Glutamatergic neuron (in vitro differentiated cells): ENCODE data around the gene RNF150. TPM values are rescaled to one million over a fixed set of nuclear protein-coding genes. Genes with fewer than 3 reads are reported as not detected.

ENCODE experiments used
- DNase-seq: peaks from one replicate; pipeline ENCODE4 v3.0.0; 2022
- H3K27ac Mint-ChIP-seq: one replicate; pipeline ENCODE4 v1.8.0; 2020; ENCODE audit warnings: mild to moderate bottlenecking, mixed read lengths, inconsistent platforms; ENCODE audit not compliant: unreplicated experiment
- H3K27me3 Mint-ChIP-seq: one replicate; pipeline ENCODE4 v1.8.0; 2020; ENCODE audit warnings: mild to moderate bottlenecking, moderate library complexity, mixed read lengths, inconsistent platforms; ENCODE audit not compliant: unreplicated experiment
- H3K36me3 Mint-ChIP-seq: one replicate; pipeline ENCODE4 v1.8.0; 2020; ENCODE audit warnings: mild to moderate bottlenecking, mixed read lengths, inconsistent platforms; ENCODE audit not compliant: unreplicated experiment
- H3K4me1 Mint-ChIP-seq: one replicate; pipeline ENCODE4 v1.8.0; 2020; ENCODE audit warnings: mild to moderate bottlenecking, low read depth, mixed read lengths, inconsistent platforms; ENCODE audit not compliant: unreplicated experiment
- H3K4me3 Mint-ChIP-seq: one replicate; pipeline ENCODE4 v1.8.0; 2020; ENCODE audit warnings: mild to moderate bottlenecking, mixed read lengths, inconsistent platforms; ENCODE audit not compliant: unreplicated experiment
- H3K9me3 Mint-ChIP-seq: one replicate; pipeline ENCODE4 v1.8.0; 2020; ENCODE audit warnings: mild to moderate bottlenecking, moderate library complexity, mixed read lengths, inconsistent platforms; ENCODE audit not compliant: unreplicated experiment
- total RNA-seq: library from RNA; stranded (reverse); fragmentation: NEBNext Ultra II Directional; extraction: Animal tissue kit (Norgen Biotek cat#: 25700); gene quantifications from one replicate; pipeline ENCODE4 v1.2.1, GENCODE V29; 2021; ENCODE audit not compliant: unreplicated experiment
- TF ChIP-seq, protein P1 (sequence below): fragments of 200-600 bp; sonication (generic); IDR thresholded peaks from one replicate; pipeline ENCODE4 v1.5.0; 2021; ENCODE audit not compliant: partially characterized antibody, unreplicated experiment

RNF150 gene
- total RNA-seq, 1 donor from 2014 or later = 23.3 TPM

DNA sequence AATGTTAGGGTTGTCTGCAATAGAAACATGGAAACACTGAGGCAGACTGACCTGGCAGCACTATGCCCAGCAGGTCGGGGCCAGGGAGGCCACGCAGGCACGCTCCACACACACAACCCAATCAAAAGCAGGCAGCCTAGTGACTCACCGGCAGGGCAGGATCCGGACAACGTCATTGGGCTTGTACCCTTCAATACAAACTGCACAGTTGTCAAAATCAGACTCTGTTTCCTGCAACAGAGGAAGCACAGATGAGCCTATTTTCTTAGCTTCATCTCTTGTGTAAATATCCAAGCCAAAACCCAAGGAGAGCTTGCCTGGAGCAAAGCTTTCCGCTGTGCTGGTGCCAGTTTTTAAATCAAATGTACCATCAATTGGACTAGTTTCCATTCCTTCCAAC, 185.8 kb downstream of the RNF150 start:
- Mint-ChIP-seq H3K36me3 (no peaks in the 10 kb centered on the region), H3K27ac (no peak overlapping the region)
- DNase-seq = no peak

DNA sequence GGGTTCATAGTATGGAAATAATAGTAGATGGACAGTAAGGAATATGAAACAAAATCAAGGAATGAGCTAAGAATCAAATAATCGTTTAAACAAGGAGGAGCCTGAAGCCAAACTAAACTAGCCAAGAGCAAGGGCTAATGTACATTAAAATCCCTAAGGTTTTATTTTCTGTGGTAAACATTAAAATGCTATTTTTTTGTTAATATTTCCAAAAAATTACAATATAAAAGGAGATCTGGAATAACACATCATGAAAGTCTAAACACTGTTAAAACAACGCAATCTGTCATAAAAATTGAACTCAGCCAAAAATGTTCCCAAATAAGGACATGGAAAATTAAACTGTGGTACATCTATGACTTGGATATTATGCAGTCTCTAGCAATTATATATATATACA, 188.2 kb downstream of the RNF150 start:
- H3K9me3 Mint-ChIP-seq = no peaks in the 10 kb centered on the region
- H3K36me3 Mint-ChIP-seq = no peaks in the 10 kb centered on the region
- TF ChIP-seq, protein P1, sequence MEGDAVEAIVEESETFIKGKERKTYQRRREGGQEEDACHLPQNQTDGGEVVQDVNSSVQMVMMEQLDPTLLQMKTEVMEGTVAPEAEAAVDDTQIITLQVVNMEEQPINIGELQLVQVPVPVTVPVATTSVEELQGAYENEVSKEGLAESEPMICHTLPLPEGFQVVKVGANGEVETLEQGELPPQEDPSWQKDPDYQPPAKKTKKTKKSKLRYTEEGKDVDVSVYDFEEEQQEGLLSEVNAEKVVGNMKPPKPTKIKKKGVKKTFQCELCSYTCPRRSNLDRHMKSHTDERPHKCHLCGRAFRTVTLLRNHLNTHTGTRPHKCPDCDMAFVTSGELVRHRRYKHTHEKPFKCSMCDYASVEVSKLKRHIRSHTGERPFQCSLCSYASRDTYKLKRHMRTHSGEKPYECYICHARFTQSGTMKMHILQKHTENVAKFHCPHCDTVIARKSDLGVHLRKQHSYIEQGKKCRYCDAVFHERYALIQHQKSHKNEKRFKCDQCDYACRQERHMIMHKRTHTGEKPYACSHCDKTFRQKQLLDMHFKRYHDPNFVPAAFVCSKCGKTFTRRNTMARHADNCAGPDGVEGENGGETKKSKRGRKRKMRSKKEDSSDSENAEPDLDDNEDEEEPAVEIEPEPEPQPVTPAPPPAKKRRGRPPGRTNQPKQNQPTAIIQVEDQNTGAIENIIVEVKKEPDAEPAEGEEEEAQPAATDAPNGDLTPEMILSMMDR = no peak
- H3K27ac Mint-ChIP-seq = no peak overlapping the region
- H3K27me3 Mint-ChIP-seq = no peaks in the 10 kb centered on the region
- H3K4me1 Mint-ChIP-seq = no peaks in the 10 kb centered on the region
- DNase-seq = no peak
- H3K4me3 Mint-ChIP-seq = no peak overlapping the region

More for the DNA sequence above, 185.8 kb downstream of the RNF150 start:
- no peak overlapping the region for H3K4me3 Mint-ChIP-seq
- H3K27me3 Mint-ChIP-seq = no peaks in the 10 kb centered on the region
- TF ChIP-seq, protein P1 = no peak
- H3K4me1 Mint-ChIP-seq = no peaks in the 10 kb centered on the region
- no peaks in the 10 kb centered on the region for H3K9me3 Mint-ChIP-seq

DNA sequence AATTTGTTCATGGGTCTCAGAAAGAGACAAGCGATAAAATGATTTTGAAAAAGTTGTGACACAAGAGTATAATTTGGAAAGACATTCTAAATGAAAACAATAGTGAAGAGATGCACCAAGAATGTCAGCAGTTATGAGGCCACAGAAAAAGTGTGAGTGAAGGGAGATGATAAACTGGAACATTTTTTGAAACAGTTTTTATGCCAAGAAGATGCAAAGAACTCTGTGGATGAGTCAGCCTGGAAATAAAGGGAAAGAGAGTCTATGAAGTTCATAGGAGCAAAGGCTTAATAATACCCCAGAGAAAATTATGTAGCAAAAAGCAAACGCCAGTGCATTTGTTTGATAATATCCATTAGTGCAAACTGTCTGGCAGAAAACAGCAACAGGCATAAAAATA, 188.7 kb downstream of the RNF150 start:
- TF ChIP-seq, protein P1 = no peak
- Mint-ChIP-seq H3K9me3 (no peaks in the 10 kb centered on the region), H3K27me3 (no peaks in the 10 kb centered on the region), H3K36me3 (no peaks in the 10 kb centered on the region), H3K27ac (no peak overlapping the region), H3K4me1 (no peaks in the 10 kb centered on the region), H3K4me3 (no peak overlapping the region)
- no peak for DNase-seq

DNA sequence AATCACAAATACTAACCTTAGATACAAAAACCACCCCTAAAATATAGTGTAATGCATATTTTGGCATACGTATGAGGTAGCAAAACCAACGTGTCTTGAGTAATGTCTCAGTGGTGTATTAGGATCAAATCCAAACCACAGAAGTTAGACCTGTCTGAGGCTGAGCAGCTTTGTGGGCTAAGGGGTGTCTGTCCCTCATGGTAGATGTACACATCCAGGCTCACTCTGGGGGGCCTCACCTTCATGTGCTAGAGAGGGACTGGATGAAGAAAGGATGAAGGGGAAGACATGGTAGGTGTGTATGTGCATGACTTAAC, 189.1 kb downstream of the RNF150 start:
- no peak overlapping the region for H3K27ac Mint-ChIP-seq
- DNase-seq = no peak

DNA sequence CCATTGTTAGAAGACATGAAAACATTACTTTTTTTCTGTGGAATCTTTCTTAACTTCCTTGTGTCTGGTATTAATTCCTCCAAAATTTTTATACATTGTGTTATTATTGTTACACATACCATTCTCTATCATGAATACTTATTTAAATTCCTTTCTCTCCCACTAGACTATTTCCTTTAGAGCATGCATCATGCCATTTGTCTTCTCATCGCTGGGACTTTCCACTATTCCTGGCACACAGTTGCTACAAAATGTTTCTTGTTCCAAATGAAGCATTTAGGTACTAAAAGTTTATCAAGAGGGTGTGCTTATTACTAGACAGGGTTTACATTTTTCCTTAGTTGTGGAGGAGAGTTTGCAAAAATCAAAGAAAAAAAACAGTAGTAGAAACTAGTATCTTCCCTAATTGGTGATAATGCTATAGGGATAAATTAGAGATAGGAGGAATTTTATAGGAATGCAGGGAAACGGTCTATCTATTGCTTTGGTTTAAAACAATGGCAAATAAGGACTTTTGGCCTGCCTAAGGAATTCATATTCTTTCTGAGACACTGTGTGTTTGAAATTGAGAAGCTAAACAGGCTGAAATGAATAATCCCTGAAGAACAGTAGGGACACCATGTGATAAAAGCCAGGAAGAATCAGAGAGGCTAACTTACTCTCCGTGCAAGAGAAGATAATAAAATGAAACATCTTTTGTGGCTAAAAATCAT, 189.6 kb downstream of the RNF150 start:
- H3K27ac Mint-ChIP-seq = no peak overlapping the region
- H3K9me3 Mint-ChIP-seq = no peaks in the 10 kb centered on the region
- no peaks in the 10 kb centered on the region for H3K36me3 Mint-ChIP-seq
- H3K4me1 Mint-ChIP-seq = no peaks in the 10 kb centered on the region
- H3K4me3 Mint-ChIP-seq = no peak overlapping the region
- H3K27me3 Mint-ChIP-seq = no peaks in the 10 kb centered on the region
- TF ChIP-seq, protein P1 = no peak
- DNase-seq = no peak

More for the DNA sequence above, 189.1 kb downstream of the RNF150 start:
- H3K4me3 Mint-ChIP-seq = no peak overlapping the region
- TF ChIP-seq, protein P1 = no peak
- H3K9me3 Mint-ChIP-seq = no peaks in the 10 kb centered on the region
- H3K27me3 Mint-ChIP-seq = no peaks in the 10 kb centered on the region
- H3K36me3 Mint-ChIP-seq = no peaks in the 10 kb centered on the region
- no peaks in the 10 kb centered on the region for H3K4me1 Mint-ChIP-seq
